ENCODE data around the gene PLEKHA7.
A peak's percentile ranks its signal among the peaks of the same experiment; 100 is the strongest.

PLEKHA7 gene

DNA sequence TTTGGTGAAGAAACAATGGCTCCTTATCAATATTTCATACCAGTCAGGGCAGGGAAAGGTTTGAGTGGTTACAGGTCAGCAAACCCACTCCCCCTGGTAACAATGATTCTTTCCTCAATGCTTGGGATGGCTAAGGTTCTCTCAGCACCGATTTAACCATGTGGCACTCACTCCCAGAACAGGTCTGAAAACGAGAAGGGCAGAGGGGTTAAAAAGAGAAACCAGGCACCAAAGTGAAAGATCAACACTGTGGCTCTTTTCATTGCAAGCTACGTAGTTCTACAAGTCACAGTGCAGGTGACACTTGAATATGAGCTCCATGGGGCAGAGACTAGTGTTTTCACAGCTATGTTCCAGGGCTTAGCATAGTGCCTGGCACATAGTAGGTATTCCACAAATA is 132.4 kb downstream of the PLEKHA7 start:
- no peak for DNase-seq (ENCODE audit: low read depth in 1 of 2, low spot score in 1 of 2)

DNA sequence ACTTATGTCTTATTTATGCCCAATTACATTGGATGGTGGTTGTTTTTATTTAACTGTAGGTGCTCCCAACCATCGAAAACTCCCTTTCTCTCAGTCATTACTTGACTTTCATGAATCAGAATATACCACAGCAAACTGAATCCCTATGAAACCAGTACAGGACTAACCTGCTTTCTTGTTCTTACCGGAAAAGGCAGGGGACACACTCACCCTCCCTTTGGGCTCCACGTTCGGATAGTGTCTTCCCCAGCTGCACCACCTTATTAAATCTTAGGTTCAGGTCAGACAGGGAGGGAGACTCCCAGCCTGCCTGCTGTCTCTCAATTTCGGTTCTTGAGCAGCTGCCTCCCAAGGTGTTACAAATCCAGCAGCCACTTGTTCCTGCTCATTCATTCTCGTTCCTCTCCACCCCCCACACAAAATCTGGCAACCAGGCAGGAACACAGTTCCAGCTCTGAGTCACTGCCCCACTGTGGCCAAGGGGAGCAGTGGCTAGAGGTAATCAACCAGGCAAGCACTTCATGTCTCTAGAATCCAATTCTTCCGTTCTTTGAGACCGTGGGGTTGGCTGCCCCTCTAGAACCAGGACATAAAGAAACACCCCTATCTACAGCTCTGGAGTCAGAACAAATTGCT is 133.0 kb downstream of the PLEKHA7 start:
- DNase-seq (ENCODE audit: low read depth in 1 of 2, low spot score in 1 of 2): no peak

DNA sequence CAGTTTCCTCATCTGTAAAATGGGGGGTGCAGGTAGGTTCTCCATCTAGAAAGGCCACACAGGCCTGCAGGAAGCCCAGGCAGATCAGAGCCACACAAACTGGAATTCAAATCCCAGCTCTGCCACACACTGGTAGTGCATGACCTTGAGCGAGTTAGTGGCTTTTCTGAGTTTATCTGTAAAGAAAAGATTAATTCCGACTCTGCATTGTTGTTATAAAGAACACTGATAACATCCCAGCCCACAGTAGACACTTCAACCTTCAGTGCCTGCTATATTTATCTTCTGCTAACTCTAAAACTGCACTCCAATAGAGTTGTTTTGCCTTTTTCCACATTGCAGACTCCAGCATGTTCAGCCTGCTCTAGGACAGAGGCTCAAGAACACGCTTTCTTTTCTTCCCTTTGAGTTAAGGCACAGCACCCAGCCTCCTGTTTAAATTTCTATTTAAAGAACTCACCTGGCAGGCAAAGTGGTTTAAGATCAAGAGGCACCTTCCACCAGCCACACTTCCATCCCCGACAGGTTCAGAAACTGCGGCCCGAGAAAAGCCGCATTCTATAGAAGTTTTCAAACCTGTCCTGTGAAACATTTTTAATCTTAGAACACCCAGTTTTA is 133.9 kb downstream of the PLEKHA7 start:
- no peak for DNase-seq (ENCODE audit: low read depth in 1 of 2, low spot score in 1 of 2)

GRCh38 chr11:16879690-16880089 is 134.5 kb downstream of the PLEKHA7 start:
- no peak for DNase-seq (ENCODE audit: low read depth in 1 of 2, low spot score in 1 of 2)

GRCh38 chr11:16876837-16877236 is 137.4 kb downstream of the PLEKHA7 start:
- DNase-seq (ENCODE audit: low read depth in 1 of 2, low spot score in 1 of 2): no peak

DNA sequence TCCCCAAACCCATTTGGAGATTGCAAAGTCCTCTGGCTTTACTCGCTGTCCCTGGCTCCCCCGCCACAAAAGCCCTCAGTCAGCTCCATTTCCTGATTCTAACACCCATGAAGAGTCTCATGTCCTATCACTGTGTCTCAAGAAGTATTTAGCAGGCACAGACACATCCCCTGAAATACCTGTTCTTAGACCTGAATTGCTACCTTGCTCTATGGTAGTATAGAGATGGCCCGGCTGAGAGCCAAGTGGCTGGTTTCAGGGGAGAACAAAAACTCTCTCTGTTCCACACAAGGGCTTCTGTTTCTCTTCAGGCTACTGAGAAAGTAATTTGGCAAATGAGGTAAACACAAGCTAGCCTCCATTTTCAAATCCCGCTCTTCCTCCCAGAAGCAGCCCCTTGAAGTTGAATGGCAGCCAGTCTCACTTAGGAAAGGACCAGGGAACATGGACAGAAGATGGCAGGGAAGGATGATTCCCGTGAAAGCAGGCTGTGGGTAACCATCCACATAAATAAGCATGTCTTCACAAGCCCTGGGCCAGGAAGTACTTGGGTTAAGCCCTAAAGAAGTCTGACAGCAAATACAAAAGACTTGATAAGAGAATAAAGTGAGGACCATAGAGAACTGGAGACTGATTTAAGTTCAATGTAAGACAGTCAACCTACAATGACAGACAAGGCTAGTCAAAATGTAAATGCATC is 138.0 kb downstream of the PLEKHA7 start:
- no peak for DNase-seq (ENCODE audit: low read depth in 1 of 2, low spot score in 1 of 2)

DNA sequence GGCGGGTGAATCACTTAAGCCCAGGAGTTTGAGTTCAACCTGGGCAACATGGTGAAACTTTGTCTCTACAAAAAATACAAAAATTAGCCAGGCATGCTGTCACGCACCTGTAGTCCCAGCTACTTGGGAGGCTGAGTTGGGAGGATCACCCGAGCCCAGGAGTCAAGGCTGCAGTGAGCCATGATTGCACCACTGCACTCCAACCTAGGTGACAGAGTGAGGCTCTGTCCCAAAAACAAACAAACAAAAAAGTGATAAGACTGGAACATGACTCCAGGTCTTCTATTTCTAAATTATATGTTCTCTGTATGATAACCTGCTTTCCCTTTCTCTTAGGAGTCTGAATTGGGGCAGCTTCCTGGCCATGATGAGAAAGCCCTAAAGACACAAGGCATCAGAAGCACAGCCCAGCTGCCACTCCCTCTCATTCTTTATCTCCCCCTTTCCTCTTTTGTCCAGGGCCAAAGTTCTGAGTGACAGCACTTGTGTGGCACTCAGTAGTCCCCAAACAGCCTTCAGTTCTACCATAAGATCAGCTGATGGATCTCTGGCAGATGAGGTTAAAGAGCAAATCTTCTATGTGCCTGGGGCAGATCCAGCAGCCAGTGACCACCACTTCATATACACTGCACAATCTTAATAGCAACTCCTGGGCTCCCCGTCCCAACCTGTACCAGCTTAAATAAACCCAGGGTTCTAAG is 139.8 kb downstream of the PLEKHA7 start:
- DNase-seq (ENCODE audit: low read depth in 1 of 2, low spot score in 1 of 2): no peak

GRCh38 chr11:16873289-16873688 is 140.9 kb downstream of the PLEKHA7 start:
- DNase-seq (ENCODE audit: low read depth in 1 of 2, low spot score in 1 of 2): no peak

- no peak for DNase-seq (ENCODE audit: low read depth in 1 of 2, low spot score in 1 of 2)
These were observed 142.8 kb downstream of the PLEKHA7 start for GRCh38 chr11:16871368-16871767.

GRCh38 chr11:16867097-16867496 is 147.1 kb downstream of the PLEKHA7 start:
- no peak for DNase-seq (ENCODE audit: low read depth in 1 of 2, low spot score in 1 of 2)

- DNase-seq (ENCODE audit: low read depth in 1 of 2, low spot score in 1 of 2): peak in 1 of 2 donors; percentile 47
These were observed 149.8 kb downstream of the PLEKHA7 start for GRCh38 chr11:16864428-16864827.

DNA sequence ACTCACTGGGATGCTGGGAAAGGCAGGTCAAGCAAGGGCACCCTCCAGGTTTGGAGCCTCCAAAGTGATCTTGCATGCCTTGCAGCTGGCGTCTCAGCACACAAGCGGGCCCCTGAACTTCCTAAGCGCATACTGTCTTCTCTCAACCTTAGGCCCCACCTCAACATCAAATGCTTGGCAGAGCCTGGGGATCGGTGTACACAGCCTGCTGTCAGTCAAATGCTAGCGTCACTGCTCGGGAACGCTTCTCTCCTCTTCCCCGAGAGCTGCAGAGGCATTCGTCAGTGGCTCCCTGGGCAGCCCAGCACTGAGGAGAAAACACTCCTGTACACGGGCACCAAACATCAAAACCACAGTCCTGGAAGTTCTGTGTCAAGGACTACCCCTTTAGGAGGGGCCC is 150.8 kb downstream of the PLEKHA7 start:
- DNase-seq (ENCODE audit: low read depth in 1 of 2, low spot score in 1 of 2): no peak

- DNase-seq (ENCODE audit: low read depth in 1 of 2, low spot score in 1 of 2): no peak
These were observed 151.5 kb downstream of the PLEKHA7 start for GRCh38 chr11:16862726-16863125.

DNA sequence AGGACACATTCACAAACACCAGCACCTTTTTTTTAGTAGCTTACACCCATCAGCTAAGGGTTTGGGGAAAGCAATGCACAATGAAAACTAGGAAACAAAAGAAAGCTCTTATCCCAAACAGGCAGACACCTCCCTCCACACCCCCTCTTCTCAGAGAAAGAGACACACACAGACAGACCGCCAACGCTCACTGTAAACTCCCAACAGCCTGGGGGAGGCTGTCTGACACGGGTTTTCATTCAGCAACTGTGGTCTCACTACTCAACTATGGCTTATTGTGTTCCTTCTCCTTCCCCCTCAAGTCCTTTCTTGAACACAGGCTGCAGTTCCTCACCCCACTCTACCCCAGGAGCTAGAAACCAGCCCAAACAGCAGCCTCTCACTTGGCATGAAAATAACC is 152.4 kb downstream of the PLEKHA7 start:
- no peak for DNase-seq (ENCODE audit: low read depth in 1 of 2, low spot score in 1 of 2)

GRCh38 chr11:16860617-16861016 is 153.6 kb downstream of the PLEKHA7 start:
- DNase-seq (ENCODE audit: low read depth in 1 of 2, low spot score in 1 of 2): no peak

- no peak for DNase-seq (ENCODE audit: low read depth in 1 of 2, low spot score in 1 of 2)
These were observed 154.6 kb downstream of the PLEKHA7 start for GRCh38 chr11:16859651-16860050.

- DNase-seq (ENCODE audit: low read depth in 1 of 2, low spot score in 1 of 2): no peak
These were observed 157.0 kb downstream of the PLEKHA7 start for GRCh38 chr11:16857186-16857585.

GRCh38 chr11:16856022-16856471 is 158.2 kb downstream of the PLEKHA7 start:
- DNase-seq (ENCODE audit: low read depth in 1 of 2, low spot score in 1 of 2): no peak

- no peak for DNase-seq (ENCODE audit: low read depth in 1 of 2, low spot score in 1 of 2)
These were observed 159.2 kb downstream of the PLEKHA7 start for GRCh38 chr11:16854979-16855378.

DNA sequence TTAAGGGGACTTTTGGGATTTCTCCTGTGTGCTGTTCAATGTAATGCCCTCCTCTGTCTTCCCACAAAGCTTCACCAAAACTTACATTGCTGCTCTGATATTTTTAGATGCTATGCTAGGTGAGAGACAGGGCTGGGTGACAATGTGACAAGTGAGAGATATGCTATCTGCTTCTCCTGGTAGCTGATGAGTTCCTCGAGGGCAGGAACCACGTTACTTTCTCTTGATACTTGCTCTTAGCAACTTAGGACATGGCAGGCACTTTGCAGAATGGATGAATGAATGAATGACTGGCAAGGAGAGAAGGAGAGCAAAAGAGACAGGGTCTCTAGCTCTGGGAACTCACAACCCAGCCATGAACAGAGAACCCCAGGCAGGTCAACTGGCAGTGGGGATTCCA is 160.4 kb downstream of the PLEKHA7 start:
- no peak for DNase-seq (ENCODE audit: low read depth in 1 of 2, low spot score in 1 of 2)

GRCh38 chr11:16853266-16853665 is 160.9 kb downstream of the PLEKHA7 start:
- no peak for DNase-seq (ENCODE audit: low read depth in 1 of 2, low spot score in 1 of 2)

GRCh38 chr11:16846305-16846704 is 167.9 kb downstream of the PLEKHA7 start:
- no peak for DNase-seq (ENCODE audit: low read depth in 1 of 2, low spot score in 1 of 2)
